Epithelial cell of esophagus (primary cell): ENCODE results near the gene CCT7.

Experiments used
- DNase-seq: peaks from one replicate; pipeline ENCODE4 v3.0.0; 2010; ENCODE audit warnings: low read depth
- H3K4me3 ChIP-seq: 2 replicates; pipeline ENCODE4 v1.5.1; 2011; ENCODE audit warnings: mild to moderate bottlenecking, low read length, control low read depth
- TF ChIP-seq, protein P1 (sequence below): IDR thresholded peaks from 2 replicates; pipeline ENCODE4 v1.5.1; 2011; ENCODE audit warnings: low read depth, mild to moderate bottlenecking, low read length, control low read depth, inconsistent platforms; ENCODE audit not compliant: insufficient read depth; ENCODE audit errors: missing control alignments

CCT7 gene

GRCh38 chr2:73290049-73290839 is 56.1 kb downstream of the CCT7 start:
- peak; percentile 79 for DNase-seq
- no peak overlapping the region for H3K4me3 ChIP-seq
- TF ChIP-seq, protein P1, sequence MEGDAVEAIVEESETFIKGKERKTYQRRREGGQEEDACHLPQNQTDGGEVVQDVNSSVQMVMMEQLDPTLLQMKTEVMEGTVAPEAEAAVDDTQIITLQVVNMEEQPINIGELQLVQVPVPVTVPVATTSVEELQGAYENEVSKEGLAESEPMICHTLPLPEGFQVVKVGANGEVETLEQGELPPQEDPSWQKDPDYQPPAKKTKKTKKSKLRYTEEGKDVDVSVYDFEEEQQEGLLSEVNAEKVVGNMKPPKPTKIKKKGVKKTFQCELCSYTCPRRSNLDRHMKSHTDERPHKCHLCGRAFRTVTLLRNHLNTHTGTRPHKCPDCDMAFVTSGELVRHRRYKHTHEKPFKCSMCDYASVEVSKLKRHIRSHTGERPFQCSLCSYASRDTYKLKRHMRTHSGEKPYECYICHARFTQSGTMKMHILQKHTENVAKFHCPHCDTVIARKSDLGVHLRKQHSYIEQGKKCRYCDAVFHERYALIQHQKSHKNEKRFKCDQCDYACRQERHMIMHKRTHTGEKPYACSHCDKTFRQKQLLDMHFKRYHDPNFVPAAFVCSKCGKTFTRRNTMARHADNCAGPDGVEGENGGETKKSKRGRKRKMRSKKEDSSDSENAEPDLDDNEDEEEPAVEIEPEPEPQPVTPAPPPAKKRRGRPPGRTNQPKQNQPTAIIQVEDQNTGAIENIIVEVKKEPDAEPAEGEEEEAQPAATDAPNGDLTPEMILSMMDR = peak; percentile 80

DNA sequence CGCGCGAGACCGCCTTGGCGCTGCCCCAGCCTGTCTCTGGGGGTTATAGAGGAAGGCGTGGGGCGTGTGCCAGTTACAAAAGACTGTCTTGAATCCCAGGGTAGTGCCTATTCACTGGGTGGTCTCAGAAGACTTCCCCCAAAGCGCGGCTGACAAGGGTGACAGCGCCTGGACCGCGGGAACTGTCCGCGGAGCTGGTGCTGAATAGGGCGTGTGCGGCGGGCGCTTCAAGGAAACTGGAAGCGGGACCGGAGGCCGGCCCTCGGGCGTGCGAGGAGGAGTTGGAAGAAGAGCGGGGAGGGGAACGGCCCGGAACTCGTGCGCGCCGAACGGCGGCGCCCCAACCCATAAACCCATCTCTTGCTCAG is 57.0 kb downstream of the CCT7 start:
- peak; percentile 67 for DNase-seq
- H3K4me3 ChIP-seq = peak overlapping the region; percentile 9
- TF ChIP-seq, protein P1 = no peak

GRCh38 chr2:73291461-73292315 is 57.6 kb downstream of the CCT7 start:
- no peak for DNase-seq
- peak overlapping the region; percentile 9 for H3K4me3 ChIP-seq
- TF ChIP-seq, protein P1 = no peak

DNA sequence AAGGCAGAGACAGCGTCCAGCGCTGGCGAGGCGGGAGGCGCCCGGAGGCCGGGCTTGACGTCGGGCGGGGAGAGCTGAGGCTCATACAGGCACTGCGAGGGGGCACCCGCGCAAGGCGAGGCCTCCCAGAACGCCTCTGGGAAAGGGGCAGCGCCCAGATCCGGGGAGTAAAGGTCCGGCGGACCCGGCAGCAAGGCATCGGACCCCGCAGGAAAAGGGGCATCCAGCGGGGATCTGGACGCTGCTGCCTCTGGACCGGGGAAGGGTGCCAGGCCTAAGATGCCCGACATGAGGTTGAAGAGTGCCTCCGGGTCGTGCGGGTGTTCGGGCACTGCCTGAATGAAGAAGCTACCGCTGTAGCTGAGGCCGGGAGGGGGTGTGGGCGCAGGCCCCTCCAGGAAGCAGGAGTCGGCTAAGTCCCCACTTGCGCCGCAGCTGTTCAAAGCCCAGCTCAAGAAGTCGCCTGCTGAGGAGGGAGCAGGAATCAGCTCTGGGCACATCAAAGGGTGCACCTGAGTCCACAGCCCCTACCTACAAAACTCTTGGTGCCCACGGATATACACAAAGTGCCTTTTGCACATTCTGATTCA is 58.3 kb downstream of the CCT7 start:
- DNase-seq = no peak
- TF ChIP-seq, protein P1 = no peak
- H3K4me3 ChIP-seq = no peak overlapping the region

- peak overlapping the region; percentile 41 for H3K4me3 ChIP-seq
- no peak for DNase-seq
- TF ChIP-seq, protein P1 = no peak
These were observed 58.9 kb downstream of the CCT7 start for GRCh38 chr2:73292906-73293533.

GRCh38 chr2:73293534-73294171 is 59.5 kb downstream of the CCT7 start, which contains the start of gene EGR4:
Gene EGR4, minus strand, starts transcription at chr2:73293548. Its CDS starts 231 bp downstream, at chr2:73293317.
- DNase-seq = peak; percentile 82
- TF ChIP-seq, protein P1 = no peak
- peak within 1 kb of the TSS; percentile 41 for H3K4me3 ChIP-seq
